Heart left ventricle (tissue), 16 donors: ENCODE data around the gene PHEX. TPM values are rescaled to one million over a fixed set of nuclear protein-coding genes. Genes with fewer than 3 reads are reported as not detected.

Experiments used
- ATAC-seq, 4 donors: fragments of 200-7000 bp; cut with Tn5 transposase; one replicate each; pipeline ENCODE4 v1.9.1; 2020 to 2022; ENCODE audit warnings: moderate library complexity in 4 of 4, mild to moderate bottlenecking in 3 of 4, moderate number of reproducible peaks in 1 of 4
- DNase-seq, 5 donors: peaks; one replicate each; pipeline ENCODE4 v3.0.0-alpha.2; 2020
- H3K27ac ChIP-seq, 12 donors: fragments of 200-600 bp; sonication (generic) in 4 of 12; one replicate each; pipeline versions ENCODE4 v1.5.0 to v1.8.0; 2016 to 2022; ENCODE audit warnings: mild to moderate bottlenecking in 2 of 12
- H3K27me3 ChIP-seq, 9 donors: fragments of 200-600 bp; sonication (generic) in 2 of 9; one replicate each; pipeline versions ENCODE4 v1.5.1 to v1.8.0; 2016 to 2022; ENCODE audit warnings: mild to moderate bottlenecking in 3 of 9
- H3K36me3 ChIP-seq, 9 donors: fragments of 200-600 bp; sonication (generic) in 2 of 9; one replicate each; pipeline versions ENCODE4 v1.5.0 to v1.8.0; 2018 to 2022; ENCODE audit warnings: mild to moderate bottlenecking in 2 of 9
- H3K4me1 ChIP-seq, 12 donors: fragments of 200-600 bp; sonication (generic) in 4 of 12; one replicate each; pipeline versions ENCODE4 v1.5.0 to v1.8.0; 2016 to 2022; ENCODE audit warnings: mild to moderate bottlenecking in 3 of 12
- H3K4me3 ChIP-seq, 12 donors: fragments of 200-600 bp; sonication (generic) in 4 of 12; one replicate each; pipeline versions ENCODE4 v1.5.0 to v1.8.0; 2017 to 2022; ENCODE audit warnings: mild to moderate bottlenecking in 9 of 12, moderate library complexity in 4 of 12
- H3K9me3 ChIP-seq, 12 donors: fragments of 200-600 bp; sonication (generic) in 4 of 12; one replicate each; pipeline versions ENCODE4 v1.5.0 to v1.8.0; 2016 to 2022; ENCODE audit warnings: mild to moderate bottlenecking in 1 of 12
- POLR2A ChIP-seq, 2 donors: fragments of 450-650 bp; IDR thresholded peaks; one replicate each; pipeline ENCODE4 v1.6.1; 2017; ENCODE audit warnings: antibody characterized with exemption in 2 of 2, mild to moderate bottlenecking in 2 of 2, moderate library complexity in 2 of 2
- WGBS, 4 donors: extraction: QIAGEN DNeasy Blood & Tissue Kit in 2 of 4; methylation state at CpG; one replicate each; pipeline versions ENCODE4 v1.1.5 to v1.1.7; 2013 to 2018; 5-methylcytosine and 5-hydroxymethylcytosine counted together
- intact Hi-C, 10 donors: fragments of 100-400 bp; cut with DNase I; formaldehyde crosslinking; loops; one replicate each; pipeline versions ENCODE4 v1.11.1 to v1.14.2; 2022
- polyA plus RNA-seq, 2 donors: library from polyadenylated mRNA; stranded (reverse); fragments of 200-250 nt; gene quantifications; one replicate each; pipeline ENCODE4 v1.2.3, GENCODE V29; 2013
- total RNA-seq, 9 donors: library from RNA; depleted of rRNA in 2 of 9; stranded (reverse); fragments of >200 nt in 2 of 9; fragmentation: NEBNext Ultra II Directional in 3 of 9; extraction: Animal tissue kit (Norgen Biotek cat#: 25700) in 3 of 9; gene quantifications; one replicate each; pipeline versions ENCODE4 v1.1.0 to v1.2.4, GENCODE V29; 2016 to 2023
- TF ChIP-seq, protein P1 (sequence below), 12 donors: fragments of 200-600 bp; sonication (generic) in 4 of 12; IDR thresholded peaks; one replicate each; pipeline versions ENCODE4 v1.5.0 to v1.8.0; 2018 to 2022; ENCODE audit warnings: antibody characterized with exemption in 12 of 12, mild to moderate bottlenecking in 5 of 12
- donor health status: ischemic (EF 13 %, LVEDD 7.1; RV severe dilation, severe dysfunction).
- donor health status: healthy with polysubstance abuse.
- donor health status: DM: no; HTN: yes; CAD: no.
- donor health status: DM: no; HTN: no; CAD: no.
- donor health status: ischemic (EF 25% LVEDD 6.9; RV normal size, moderate dysfunction).
- donor health status: ischemic (EF 25% LVEDD 5.7; RV mildly dilated, moderate dysfunction).
- donor health status: healthy.
- donor health status: DM: yes; HTN: yes; CAD: no.
- donor health status: ischemic (EF 35%, LVEDD 5.7; RV mildly dilated, moderate dysfunction).
- donor health status: nonischemic (EF 11% LVEDD 7.7; RV severe dilation, severe dysfunction).
- donor health status: DM: yes; HTN: yes; CAD: no.
- donor health status: PGD.
- donor health status: ischemic (EF 29% LVEDD 5.4; RV normal size, mild dysfunction).
- donor health status: nonischemic (EF 23%, LVEDD 6.1; RV moderate dilation, normal function).

Gene PHEX
- total and polyA plus RNA-seq, 11 donors = 0.01 to 0.53 (median 0.23) TPM; not detected in 5

DNA sequence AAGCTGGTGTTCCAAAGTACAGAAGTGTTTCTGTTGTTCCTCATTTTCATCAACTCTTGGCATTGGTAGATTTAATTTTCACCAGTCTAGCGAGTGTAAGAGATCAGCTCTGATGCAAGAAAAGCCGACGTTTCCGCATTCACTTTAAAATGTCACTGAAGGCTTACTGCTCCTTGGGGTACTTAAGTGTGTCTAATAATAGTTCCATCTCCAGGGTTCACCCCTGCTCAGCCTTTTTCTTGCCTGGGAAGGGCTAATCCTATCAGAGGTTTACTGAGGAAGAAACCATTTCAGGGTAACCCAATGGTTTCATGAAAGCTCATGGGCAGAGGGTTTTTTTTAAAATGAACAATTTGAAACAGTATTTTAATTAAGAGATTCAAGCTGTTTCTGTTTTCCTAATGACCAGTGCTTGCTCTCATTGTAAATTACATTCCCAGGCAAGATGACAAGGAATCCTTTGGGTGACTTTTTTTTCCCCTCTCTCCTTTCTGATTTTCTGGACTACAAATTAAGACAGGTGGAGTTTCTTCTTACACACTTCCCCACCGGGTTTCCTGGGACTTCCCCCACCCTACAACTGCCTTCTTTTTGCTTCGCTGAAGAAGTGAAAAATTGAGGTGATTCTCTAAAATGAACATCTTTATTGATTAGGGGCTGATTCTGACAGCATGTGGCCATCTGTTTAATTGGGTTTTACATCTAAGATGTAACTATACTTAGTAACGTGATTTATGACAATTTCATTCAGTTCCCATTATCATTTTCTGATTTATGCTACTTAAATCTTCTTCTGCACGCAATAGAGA is 161.9 kb downstream of the PHEX start:
- DNase-seq (no peak), ATAC-seq (no peak)
- intact Hi-C loops = loop anchor here in 7 of 10 donors (5.0 to 10.0 kb wide), 3 partner anchors 57 to 209 kb away; no protein-coding TSS in a partner anchor
- Histone ChIP-seq H3K27me3 (peaks cover 0 to 8% (median 0%) of the 10 kb centered on the region in 9 donors), H3K36me3 (no peaks in the 10 kb centered on the region), H3K4me1 (peaks cover 0 to 4% (median 0%) of the 10 kb centered on the region in 12 donors), H3K4me3 (no peak overlapping the region), H3K9me3 (no peaks in the 10 kb centered on the region), H3K27ac (no peak overlapping the region)
- TF ChIP-seq POLR2A (IDR thresholded peaks at IDR 0.05) = no peak
- TF ChIP-seq, protein P1, sequence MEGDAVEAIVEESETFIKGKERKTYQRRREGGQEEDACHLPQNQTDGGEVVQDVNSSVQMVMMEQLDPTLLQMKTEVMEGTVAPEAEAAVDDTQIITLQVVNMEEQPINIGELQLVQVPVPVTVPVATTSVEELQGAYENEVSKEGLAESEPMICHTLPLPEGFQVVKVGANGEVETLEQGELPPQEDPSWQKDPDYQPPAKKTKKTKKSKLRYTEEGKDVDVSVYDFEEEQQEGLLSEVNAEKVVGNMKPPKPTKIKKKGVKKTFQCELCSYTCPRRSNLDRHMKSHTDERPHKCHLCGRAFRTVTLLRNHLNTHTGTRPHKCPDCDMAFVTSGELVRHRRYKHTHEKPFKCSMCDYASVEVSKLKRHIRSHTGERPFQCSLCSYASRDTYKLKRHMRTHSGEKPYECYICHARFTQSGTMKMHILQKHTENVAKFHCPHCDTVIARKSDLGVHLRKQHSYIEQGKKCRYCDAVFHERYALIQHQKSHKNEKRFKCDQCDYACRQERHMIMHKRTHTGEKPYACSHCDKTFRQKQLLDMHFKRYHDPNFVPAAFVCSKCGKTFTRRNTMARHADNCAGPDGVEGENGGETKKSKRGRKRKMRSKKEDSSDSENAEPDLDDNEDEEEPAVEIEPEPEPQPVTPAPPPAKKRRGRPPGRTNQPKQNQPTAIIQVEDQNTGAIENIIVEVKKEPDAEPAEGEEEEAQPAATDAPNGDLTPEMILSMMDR (IDR thresholded peaks at IDR 0.05) = no peak
- WGBS, 4 donors = 66 to 79% (median 71%) methylated on average over 8 of the region's 8 CpGs

DNA sequence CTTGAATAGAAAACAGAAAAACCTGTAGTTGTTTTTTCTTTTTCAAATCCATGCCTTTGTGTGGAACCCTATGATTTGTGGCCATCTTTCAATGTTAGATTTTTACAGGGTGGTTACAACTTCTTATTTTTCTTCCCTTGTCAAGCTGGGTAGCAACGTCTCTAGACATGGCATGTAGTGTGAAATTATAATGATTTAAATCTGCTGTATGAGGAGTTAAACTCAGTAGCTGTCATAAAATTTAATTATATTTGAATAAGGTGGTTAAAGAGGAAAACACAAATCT is 162.5 kb downstream of the PHEX start:
- Histone ChIP-seq H3K36me3 (no peaks in the 10 kb centered on the region), H3K27me3 (peaks cover 0 to 8% (median 0%) of the 10 kb centered on the region in 9 donors), H3K4me3 (no peak overlapping the region), H3K4me1 (peaks cover 0 to 4% (median 0%) of the 10 kb centered on the region in 12 donors), H3K9me3 (no peaks in the 10 kb centered on the region), H3K27ac (no peak overlapping the region)
- TF ChIP-seq, protein P1 (IDR thresholded peaks at IDR 0.05) = no peak
- TF ChIP-seq POLR2A (IDR thresholded peaks at IDR 0.05) = no peak
- 42 to 70% (median 65%) methylated on average over 1 of the region's 1 CpG for WGBS, 4 donors
- intact Hi-C loops = loop anchor here in 7 of 10 donors (5.0 to 10.0 kb wide), 3 partner anchors 57 to 210 kb away; no protein-coding TSS in a partner anchor
- ATAC-seq (no peak), DNase-seq (no peak)

DNA sequence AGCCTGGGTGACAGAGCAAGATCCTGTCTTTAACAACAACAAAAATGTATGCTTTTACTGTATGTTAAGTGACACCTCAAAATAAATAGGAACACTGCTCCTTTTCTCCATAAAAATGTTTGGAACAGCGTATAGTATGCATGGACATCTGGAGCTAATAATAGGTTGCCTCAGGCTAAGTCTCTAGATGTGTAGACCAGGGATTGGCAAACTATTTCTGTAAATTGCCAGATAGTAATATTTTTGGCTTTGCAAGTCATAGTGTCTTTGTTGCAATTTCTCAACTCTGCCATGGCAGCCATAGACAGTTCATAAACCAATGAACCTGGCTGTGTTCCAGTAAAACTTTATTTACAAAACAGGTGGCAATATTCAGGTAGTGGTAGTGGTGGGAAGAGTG is 164.0 kb downstream of the PHEX start:
- TF ChIP-seq, protein P1 (IDR thresholded peaks at IDR 0.05) = no peak
- no peak for TF ChIP-seq POLR2A (IDR thresholded peaks at IDR 0.05)
- intact Hi-C loops = loop anchor here in 2 of 10 donors (10.0 kb wide), 1 partner anchor 211 kb away; no protein-coding TSS in a partner anchor
- H3K27ac ChIP-seq = no peak overlapping the region
- ATAC-seq (no peak), DNase-seq (no peak)
- peaks cover 0 to 8% (median 0%) of the 10 kb centered on the region in 9 donors for H3K27me3 ChIP-seq
- no peaks in the 10 kb centered on the region for H3K36me3 ChIP-seq
- WGBS, 4 donors = 45 to 93% (median 89%) methylated on average over 1 of the region's 1 CpG
- H3K9me3 ChIP-seq = no peaks in the 10 kb centered on the region
- peaks cover 0 to 4% (median 0%) of the 10 kb centered on the region in 12 donors for H3K4me1 ChIP-seq
- H3K4me3 ChIP-seq = no peak overlapping the region

DNA sequence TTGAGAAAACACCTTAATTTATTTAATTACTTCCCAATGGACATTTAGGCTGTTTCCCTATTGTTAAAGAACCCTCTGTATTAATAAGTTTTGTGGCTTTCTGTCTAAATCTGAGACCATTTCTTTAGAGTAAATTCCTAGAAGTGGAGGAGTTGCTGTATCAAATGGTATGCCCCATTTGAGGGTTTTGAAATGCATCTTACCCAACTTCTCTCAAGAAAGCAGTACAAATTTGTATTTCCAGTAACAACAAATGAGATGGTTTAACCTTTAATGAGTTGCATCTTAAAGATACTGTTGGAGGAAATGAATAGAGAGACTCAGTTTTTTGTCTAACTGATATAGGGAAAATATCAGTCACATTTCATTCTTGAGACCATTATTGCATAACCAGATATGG is 170.1 kb downstream of the PHEX start:
- ATAC-seq (no peak), DNase-seq (no peak)
- intact Hi-C loops = no loop called here
- Histone ChIP-seq H3K4me3 (no peak overlapping the region), H3K4me1 (no peaks in the 10 kb centered on the region), H3K27me3 (no peaks in the 10 kb centered on the region), H3K27ac (no peak overlapping the region), H3K9me3 (no peaks in the 10 kb centered on the region), H3K36me3 (no peaks in the 10 kb centered on the region)
- TF ChIP-seq POLR2A (IDR thresholded peaks at IDR 0.05) = no peak
- TF ChIP-seq, protein P1 (IDR thresholded peaks at IDR 0.05) = no peak
